ENCODE data around the gene FAM186B. TPM values are rescaled to one million over a fixed set of nuclear protein-coding genes. Genes with fewer than 3 reads are reported as not detected.

FAM186B gene
- total and polyA plus RNA-seq, 2 experiments from 2014 or later, result 0.21 to 0.38 TPM

DNA sequence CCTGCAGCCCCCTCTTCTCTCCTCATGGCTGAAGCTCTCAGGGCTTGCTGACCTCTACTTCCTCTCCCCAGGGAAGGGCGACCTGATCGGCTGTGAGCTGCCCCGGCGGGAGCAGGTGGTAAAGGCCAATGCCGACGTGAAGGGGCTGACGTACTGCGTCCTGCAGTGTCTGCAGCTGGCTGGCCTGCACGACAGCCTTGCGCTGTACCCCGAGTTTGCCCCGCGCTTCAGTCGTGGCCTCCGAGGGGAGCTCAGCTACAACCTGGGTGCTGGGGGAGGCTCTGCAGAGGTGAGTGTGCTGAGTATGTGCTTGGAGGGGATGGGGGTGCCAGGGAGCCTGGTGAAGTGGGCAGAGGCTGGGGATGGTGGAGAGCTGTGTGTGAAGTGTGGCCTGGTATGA lies 51.2 kb downstream of the FAM186B start:
- DNase-seq (ENCODE audit: low spot score), result no peak
- Histone ChIP-seq H3K4me2 (no peak overlapping the region), H3K36me3 (ENCODE audit: insufficient read depth) (peaks cover 6% of the 10 kb centered on the region; the same call in 1 of the 2 replicates), H2AFZ (no peak overlapping the region), H3K4me3 (no peak overlapping the region), H3K4me1 (ENCODE audit: insufficient read depth) (no peaks in the 10 kb centered on the region), H4K20me1 (replicated peaks; ENCODE audit: insufficient read depth) (no peaks in the 10 kb centered on the region), H3K79me2 (replicated peaks; ENCODE audit: insufficient read depth) (no peaks in the 10 kb centered on the region), H3F3A (replicated peaks; ENCODE audit: low read depth) (no peaks in the 10 kb centered on the region), H3K27me3 (ENCODE audit: insufficient read depth) (peaks cover 38% of the 10 kb centered on the region), H3K27ac (ENCODE audit: low read depth) (no peak overlapping the region), H3K9me2 (ENCODE audit: insufficient read depth) (no peaks in the 10 kb centered on the region)
- Mint-ChIP-seq H3K36me3 (ENCODE audit: low read depth) (peaks cover 12% of the 10 kb centered on the region), H3K4me3 (no peak overlapping the region), H3K4me1 (peaks cover 6% of the 10 kb centered on the region; the same call in 1 of the 3 replicates), H3K9me3 (no peaks in the 10 kb centered on the region), H3K27me3 (ENCODE audit: insufficient read depth, low read depth, poor library complexity) (peaks cover 28% of the 10 kb centered on the region), H3K27ac (no peak overlapping the region)
- ATAC-seq, result no peak
- TF ChIP-seq JUNB (IDR thresholded peaks at IDR 0.05; ENCODE audit: unreplicated experiment), result no peak
- no peak for TF ChIP-seq ZNF462 (CRISPR knock-in tag; IDR thresholded peaks at IDR 0.05)
- no peak for TF ChIP-seq EZH2 (IDR thresholded peaks at IDR 0.05; ENCODE audit: low read depth, unreplicated experiment)
- TF ChIP-seq EZH2phosphoT487 (IDR thresholded peaks at IDR 0.05; ENCODE audit: unreplicated experiment), result no peak
- TF ChIP-seq, protein P1, sequence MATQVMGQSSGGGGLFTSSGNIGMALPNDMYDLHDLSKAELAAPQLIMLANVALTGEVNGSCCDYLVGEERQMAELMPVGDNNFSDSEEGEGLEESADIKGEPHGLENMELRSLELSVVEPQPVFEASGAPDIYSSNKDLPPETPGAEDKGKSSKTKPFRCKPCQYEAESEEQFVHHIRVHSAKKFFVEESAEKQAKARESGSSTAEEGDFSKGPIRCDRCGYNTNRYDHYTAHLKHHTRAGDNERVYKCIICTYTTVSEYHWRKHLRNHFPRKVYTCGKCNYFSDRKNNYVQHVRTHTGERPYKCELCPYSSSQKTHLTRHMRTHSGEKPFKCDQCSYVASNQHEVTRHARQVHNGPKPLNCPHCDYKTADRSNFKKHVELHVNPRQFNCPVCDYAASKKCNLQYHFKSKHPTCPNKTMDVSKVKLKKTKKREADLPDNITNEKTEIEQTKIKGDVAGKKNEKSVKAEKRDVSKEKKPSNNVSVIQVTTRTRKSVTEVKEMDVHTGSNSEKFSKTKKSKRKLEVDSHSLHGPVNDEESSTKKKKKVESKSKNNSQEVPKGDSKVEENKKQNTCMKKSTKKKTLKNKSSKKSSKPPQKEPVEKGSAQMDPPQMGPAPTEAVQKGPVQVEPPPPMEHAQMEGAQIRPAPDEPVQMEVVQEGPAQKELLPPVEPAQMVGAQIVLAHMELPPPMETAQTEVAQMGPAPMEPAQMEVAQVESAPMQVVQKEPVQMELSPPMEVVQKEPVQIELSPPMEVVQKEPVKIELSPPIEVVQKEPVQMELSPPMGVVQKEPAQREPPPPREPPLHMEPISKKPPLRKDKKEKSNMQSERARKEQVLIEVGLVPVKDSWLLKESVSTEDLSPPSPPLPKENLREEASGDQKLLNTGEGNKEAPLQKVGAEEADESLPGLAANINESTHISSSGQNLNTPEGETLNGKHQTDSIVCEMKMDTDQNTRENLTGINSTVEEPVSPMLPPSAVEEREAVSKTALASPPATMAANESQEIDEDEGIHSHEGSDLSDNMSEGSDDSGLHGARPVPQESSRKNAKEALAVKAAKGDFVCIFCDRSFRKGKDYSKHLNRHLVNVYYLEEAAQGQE (IDR thresholded peaks at IDR 0.05; ENCODE audit: unreplicated experiment), result no peak
- TF ChIP-seq CREB1 (CRISPR knock-in tag; IDR thresholded peaks at IDR 0.05; ENCODE audit: low read depth), result no peak

Data from GM23338 (cell line).